ENCODE results near the gene ATAD3A.

DNA sequence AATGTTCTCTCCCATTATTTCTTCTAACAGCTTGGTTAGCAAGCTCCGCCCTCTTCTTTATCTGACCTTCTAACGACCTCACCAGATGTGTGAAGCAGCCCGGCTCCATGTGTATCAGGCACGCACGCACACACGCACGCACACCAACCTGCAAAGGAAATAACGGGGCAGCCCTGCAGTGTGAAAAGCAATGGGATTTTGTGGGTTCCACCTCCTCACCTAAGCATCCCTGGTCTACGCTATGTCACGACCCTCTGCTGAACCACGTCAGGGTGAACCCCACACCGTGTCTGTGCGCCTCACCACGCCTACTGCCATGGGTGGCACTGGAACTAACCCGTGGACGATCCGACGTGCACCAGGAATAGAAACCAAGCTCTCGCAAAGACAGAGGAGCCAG, 52.3 kb downstream of the ATAD3A start:
- TF ChIP-seq, protein P1, sequence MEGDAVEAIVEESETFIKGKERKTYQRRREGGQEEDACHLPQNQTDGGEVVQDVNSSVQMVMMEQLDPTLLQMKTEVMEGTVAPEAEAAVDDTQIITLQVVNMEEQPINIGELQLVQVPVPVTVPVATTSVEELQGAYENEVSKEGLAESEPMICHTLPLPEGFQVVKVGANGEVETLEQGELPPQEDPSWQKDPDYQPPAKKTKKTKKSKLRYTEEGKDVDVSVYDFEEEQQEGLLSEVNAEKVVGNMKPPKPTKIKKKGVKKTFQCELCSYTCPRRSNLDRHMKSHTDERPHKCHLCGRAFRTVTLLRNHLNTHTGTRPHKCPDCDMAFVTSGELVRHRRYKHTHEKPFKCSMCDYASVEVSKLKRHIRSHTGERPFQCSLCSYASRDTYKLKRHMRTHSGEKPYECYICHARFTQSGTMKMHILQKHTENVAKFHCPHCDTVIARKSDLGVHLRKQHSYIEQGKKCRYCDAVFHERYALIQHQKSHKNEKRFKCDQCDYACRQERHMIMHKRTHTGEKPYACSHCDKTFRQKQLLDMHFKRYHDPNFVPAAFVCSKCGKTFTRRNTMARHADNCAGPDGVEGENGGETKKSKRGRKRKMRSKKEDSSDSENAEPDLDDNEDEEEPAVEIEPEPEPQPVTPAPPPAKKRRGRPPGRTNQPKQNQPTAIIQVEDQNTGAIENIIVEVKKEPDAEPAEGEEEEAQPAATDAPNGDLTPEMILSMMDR (IDR thresholded peaks at IDR 0.05 in 8 of 11, conservative IDR thresholded peaks at IDR 0.05 in 3 of 11), result no peak
- TF ChIP-seq POLR2A (IDR thresholded peaks at IDR 0.05), result no peak

Measured in spleen (tissue), 7 donors.